Spleen (tissue), 11 donors: ENCODE results near the gene PEX11B. TPM values are rescaled to one million over a fixed set of nuclear protein-coding genes. Genes with fewer than 3 reads are reported as not detected.

Experiments
- DNase-seq: peaks from one replicate; pipeline ENCODE4 v3.0.0-alpha.2; 2020
- H3K27ac ChIP-seq, 8 donors: fragments of 200-600 bp; sonication (generic) in 7 of 8; 1 replicate in 4 of 8; 2 replicates in 4 of 8; pipeline versions ENCODE4 v1.5.0 to v1.8.0; 2016 to 2021; ENCODE audit warnings: inconsistent platforms in 4 of 8, mild to moderate bottlenecking in 4 of 8, moderate library complexity in 1 of 8
- H3K27me3 ChIP-seq, 7 donors: fragments of 200-600 bp; sonication (generic) in 6 of 7; replicated peaks in 1 of 7; 1 replicate in 4 of 7; 2 replicates in 3 of 7; pipeline versions ENCODE4 v1.5.0 to v1.8.0; 2016 to 2021; ENCODE audit warnings: inconsistent platforms in 3 of 7, mild to moderate bottlenecking in 1 of 7
- H3K36me3 ChIP-seq, 6 donors: fragments of 200-600 bp; sonication (generic) in 5 of 6; 1 replicate in 4 of 6; 2 replicates in 2 of 6; pipeline versions ENCODE4 v1.5.0 to v1.8.0; 2016 to 2021; ENCODE audit warnings: inconsistent platforms in 2 of 6
- H3K4me1 ChIP-seq, 6 donors: fragments of 200-600 bp; sonication (generic) in 5 of 6; 1 replicate in 3 of 6; 2 replicates in 3 of 6; pipeline versions ENCODE4 v1.5.0 to v1.8.0; 2016 to 2021; ENCODE audit warnings: inconsistent platforms in 3 of 6
- H3K4me3 ChIP-seq, 8 donors: fragments of 200-600 bp; sonication (generic) in 7 of 8; 1 replicate in 4 of 8; 2 replicates in 4 of 8; pipeline versions ENCODE4 v1.5.0 to v1.8.0; 2016 to 2021; ENCODE audit warnings: inconsistent platforms in 4 of 8, mild to moderate bottlenecking in 4 of 8, moderate library complexity in 2 of 8
- H3K9me3 ChIP-seq, 8 donors: fragments of 200-600 bp; sonication (generic) in 7 of 8; 1 replicate in 4 of 8; 2 replicates in 4 of 8; pipeline versions ENCODE4 v1.5.0 to v1.8.0; 2016 to 2021; ENCODE audit warnings: inconsistent platforms in 4 of 8
- CTCF ChIP-seq, 11 experiments: fragments of 200-600 bp in 7 of 11; fragments of 450-650 bp in 4 of 11; sonication (generic) in 4 of 11; IDR thresholded peaks in 8 of 11; conservative IDR thresholded peaks in 3 of 11; 1 replicate in 7 of 11; 2 replicates in 4 of 11; pipeline versions ENCODE4 v1.4.0 to v1.8.0; 2016 to 2021; ENCODE audit warnings: antibody characterized with exemption in 11 of 11, inconsistent platforms in 4 of 11, mild to moderate bottlenecking in 1 of 11
- POLR2A ChIP-seq, 3 donors: fragments of 450-650 bp; IDR thresholded peaks; one replicate each; pipeline ENCODE4 v1.5.1; 2017; ENCODE audit warnings: antibody characterized with exemption in 3 of 3, mild to moderate bottlenecking in 1 of 3
- POLR2AphosphoS5 ChIP-seq, 3 donors: sonication (generic); formaldehyde crosslinking; IDR thresholded peaks; one replicate each; pipeline ENCODE4 v1.5.1; 2017; ENCODE audit warnings: antibody characterized with exemption in 3 of 3
- whole genome bisulfite sequencing, 5 donors: extraction: QIAGEN DNeasy Blood & Tissue Kit in 3 of 5; methylation state at CpG; one replicate each; pipeline versions ENCODE4 v1.1.5 to v1.1.7; 2013 to 2018; 5-methylcytosine and 5-hydroxymethylcytosine counted together
- intact Hi-C: fragments of 100-400 bp; cut with DNase I; formaldehyde crosslinking; loops from one replicate; pipeline ENCODE4 v1.15.0; 2023; ENCODE audit warnings: low total_unique reads
- polyA plus RNA-seq, 3 donors: library from polyadenylated mRNA; stranded (reverse); fragments of 200-250 nt; gene quantifications; one replicate each; pipeline ENCODE4 v1.2.1, GENCODE V29; 2013
- total RNA-seq, 7 donors: library from RNA; depleted of rRNA in 3 of 7; stranded (reverse); fragments of >200 nt in 3 of 7; fragmentation: NEBNext Ultra II Directional in 4 of 7; extraction: Animal tissue kit (Norgen Biotek cat#: 25700) in 4 of 7; gene quantifications; one replicate each; pipeline versions ENCODE4 v1.1.0 to v1.2.1, GENCODE V29; 2016 to 2021
- donor health status: healthy with polysubstance abuse.
- donor health status: DM: no; HTN: no; CAD: no; lungs with moderate emphysema.
- donor health status: DM: no; HTN: no; CAD: no.
- donor health status: Bipolar disorder and iron deficiency.
- donor health status: healthy.
- donor health status: DM: no; HTN: no; CAD: no.
- donor health status: DM: yes; HTN: yes; CAD: no.

The PEX11B gene
- total and polyA plus RNA-seq, 10 donors: 20.3 to 35.4 (median 27.4) TPM

- Histone ChIP-seq H3K9me3 (no peaks in the 10 kb centered on the region), H3K27ac (no peak overlapping the region), H3K27me3 (no peaks in the 10 kb centered on the region), H3K4me3 (no peak overlapping the region), H3K4me1 (peaks cover 18 to 92% (median 53%) of the 10 kb centered on the region in 6 donors), H3K36me3 (peaks cover 0 to 40% (median 0%) of the 10 kb centered on the region in 6 donors)
- TF ChIP-seq POLR2AphosphoS5 (IDR thresholded peaks at IDR 0.05) (no peak), CTCF (IDR thresholded peaks at IDR 0.05 in 8 of 11, conservative IDR thresholded peaks at IDR 0.05 in 3 of 11) (no peak), POLR2A (IDR thresholded peaks at IDR 0.05) (no peak)
- DNase-seq: no peak
- intact Hi-C loops: no loop called here
- WGBS, 5 donors: 97 to 99% (median 98%) methylated on average over 3 of the region's 3 CpGs
Measured at GRCh38 chr1:145952903-145953302, 34.4 kb upstream of the PEX11B start.

- no peak for DNase-seq
- no peak overlapping the region for H3K27ac ChIP-seq
- peaks cover 0 to 51% (median 6%) of the 10 kb centered on the region in 6 donors for H3K36me3 ChIP-seq
- TF ChIP-seq CTCF (IDR thresholded peaks at IDR 0.05 in 8 of 11, conservative IDR thresholded peaks at IDR 0.05 in 3 of 11): no peak
- TF ChIP-seq POLR2AphosphoS5 (IDR thresholded peaks at IDR 0.05): no peak
- TF ChIP-seq POLR2A (IDR thresholded peaks at IDR 0.05): no peak
- no peaks in the 10 kb centered on the region for H3K27me3 ChIP-seq
- intact Hi-C loops: no loop called here
- H3K4me3 ChIP-seq: no peak overlapping the region
- no peaks in the 10 kb centered on the region for H3K9me3 ChIP-seq
- 85 to 96% (median 91%) methylated on average over 1 of the region's 1 CpG for WGBS, 5 donors
- H3K4me1 ChIP-seq: peaks cover 16 to 83% (median 46%) of the 10 kb centered on the region in 6 donors
Measured at GRCh38 chr1:145951526-145951925, 33.0 kb upstream of the PEX11B start.

GRCh38 chr1:145949219-145949618 is 30.7 kb upstream of the PEX11B start:
- WGBS, 5 donors: 87 to 97% (median 95%) methylated on average over 4 of the region's 4 CpGs
- H3K27me3 ChIP-seq: no peaks in the 10 kb centered on the region
- no peak for DNase-seq
- peaks cover 0 to 74% (median 10%) of the 10 kb centered on the region in 6 donors for H3K36me3 ChIP-seq
- no peak overlapping the region for H3K4me3 ChIP-seq
- peaks cover 0 to 60% (median 23%) of the 10 kb centered on the region in 6 donors for H3K4me1 ChIP-seq
- H3K9me3 ChIP-seq: no peaks in the 10 kb centered on the region
- no peak overlapping the region for H3K27ac ChIP-seq
- TF ChIP-seq CTCF (IDR thresholded peaks at IDR 0.05 in 8 of 11, conservative IDR thresholded peaks at IDR 0.05 in 3 of 11): no peak
- TF ChIP-seq POLR2AphosphoS5 (IDR thresholded peaks at IDR 0.05): no peak
- no peak for TF ChIP-seq POLR2A (IDR thresholded peaks at IDR 0.05)
- intact Hi-C loops: no loop called here

- H3K36me3 ChIP-seq: peaks cover 0 to 85% (median 15%) of the 10 kb centered on the region in 6 donors
- DNase-seq: no peak
- TF ChIP-seq CTCF (IDR thresholded peaks at IDR 0.05 in 8 of 11, conservative IDR thresholded peaks at IDR 0.05 in 3 of 11) (no peak), POLR2A (IDR thresholded peaks at IDR 0.05) (no peak), POLR2AphosphoS5 (IDR thresholded peaks at IDR 0.05) (no peak)
- no peak overlapping the region for H3K4me3 ChIP-seq
- H3K9me3 ChIP-seq: no peaks in the 10 kb centered on the region
- H3K27ac ChIP-seq: no peak overlapping the region
- 85 to 93% (median 89%) methylated on average over 4 of the region's 4 CpGs for WGBS, 5 donors
- no peaks in the 10 kb centered on the region for H3K27me3 ChIP-seq
- intact Hi-C loops: no loop called here
- peaks cover 0 to 47% (median 18%) of the 10 kb centered on the region in 6 donors for H3K4me1 ChIP-seq
Measured at GRCh38 chr1:145947551-145947950, 29.0 kb upstream of the PEX11B start.
